NT2/D1 (cell line): Measurements from ENCODE around the gene EXT2.

Experiments
- DNase-seq: peaks from one replicate; pipeline ENCODE4 v3.0.0-alpha.2; 2011; ENCODE audit warnings: low read depth, low spot score
- H3K27me3 ChIP-seq: 2 replicates; pipeline ENCODE4 v1.6.0; 2011; ENCODE audit warnings: mild to moderate bottlenecking; ENCODE audit not compliant: insufficient read length, insufficient read depth
- H3K36me3 ChIP-seq: 2 replicates; pipeline ENCODE4 v1.6.1; 2011; ENCODE audit warnings: mild to moderate bottlenecking, low read length, mixed read lengths; ENCODE audit not compliant: insufficient read depth, insufficient read length
- H3K4me1 ChIP-seq: 2 replicates; pipeline ENCODE4 v1.5.1; 2011; ENCODE audit not compliant: insufficient read depth, insufficient read length
- H3K4me3 ChIP-seq: 2 replicates; pipeline ENCODE4 v1.5.1; 2011; ENCODE audit warnings: low read depth; ENCODE audit not compliant: insufficient read length
- H3K9ac ChIP-seq: 2 replicates; pipeline ENCODE4 v1.6.0; 2011; ENCODE audit warnings: low read depth; ENCODE audit not compliant: insufficient read length
- H3K9me3 ChIP-seq: 2 replicates; pipeline ENCODE4 v1.5.1; 2011; ENCODE audit warnings: mild to moderate bottlenecking, low read length; ENCODE audit not compliant: insufficient read depth
- SUZ12 ChIP-seq: IDR thresholded peaks from 2 replicates; pipeline ENCODE4 v1.6.1; 2011; ENCODE audit not compliant: insufficient read length, insufficient read depth; ENCODE audit errors: extremely low read depth
- YY1 ChIP-seq: IDR thresholded peaks from 2 replicates; pipeline ENCODE4 v1.6.1; 2011; ENCODE audit not compliant: insufficient read length, insufficient read depth
- ZNF274 ChIP-seq: IDR thresholded peaks from 2 replicates; pipeline ENCODE4 v1.6.1; 2011; ENCODE audit warnings: mild to moderate bottlenecking, low read depth, low read length

The EXT2 gene

DNA sequence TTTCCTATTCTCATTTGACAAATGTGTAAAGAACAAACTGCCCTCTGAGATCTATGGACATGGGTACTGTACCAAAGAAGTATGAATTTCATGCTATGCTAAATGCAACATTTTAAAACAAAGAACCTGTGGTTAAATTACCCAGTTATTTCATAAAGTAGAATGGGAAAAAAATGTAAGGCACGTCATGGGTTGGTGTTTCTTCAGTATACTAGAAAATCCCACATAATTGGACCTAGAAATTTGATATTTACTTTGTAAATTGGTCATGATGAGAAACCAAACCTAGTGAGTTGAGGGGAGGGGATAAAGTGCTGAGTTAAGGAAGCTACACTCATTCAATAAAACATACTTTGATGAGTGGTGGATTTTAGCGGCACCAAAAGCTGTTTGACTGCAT lies 110.4 kb downstream of the EXT2 start:
- DNase-seq, result no peak
- no peak for TF ChIP-seq ZNF274
- no peak for TF ChIP-seq SUZ12
- TF ChIP-seq YY1, result no peak
- Histone ChIP-seq H3K9me3 (no peaks in the 10 kb centered on the region), H3K4me3 (no peak overlapping the region), H3K4me1 (no peaks in the 10 kb centered on the region), H3K27me3 (no peaks in the 10 kb centered on the region), H3K9ac (no peak overlapping the region), H3K36me3 (peaks cover 3% of the 10 kb centered on the region)

DNA sequence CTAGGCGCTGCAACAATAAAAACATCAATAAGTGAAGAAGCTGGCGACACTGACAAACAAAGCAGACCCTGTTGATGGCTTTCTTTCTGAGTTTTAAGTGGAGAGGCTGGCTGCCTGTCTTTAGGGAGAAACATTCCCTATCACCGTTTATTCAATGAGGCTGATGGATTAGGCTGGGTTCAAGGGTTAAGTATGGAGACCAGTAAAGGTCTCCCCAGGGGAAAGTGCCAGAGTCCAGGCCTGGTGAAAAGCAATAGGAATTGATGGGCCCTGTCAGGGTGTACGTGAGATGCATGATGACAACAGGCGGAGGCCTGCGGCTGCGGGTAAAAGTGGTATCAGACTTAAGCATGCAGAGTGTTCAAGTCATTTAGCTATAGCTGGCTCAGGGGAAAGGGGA lies 111.8 kb downstream of the EXT2 start:
- Histone ChIP-seq H3K4me3 (no peak overlapping the region), H3K9ac (no peak overlapping the region), H3K4me1 (no peaks in the 10 kb centered on the region), H3K27me3 (no peaks in the 10 kb centered on the region), H3K9me3 (peaks cover 12% of the 10 kb centered on the region), H3K36me3 (peaks cover 3% of the 10 kb centered on the region)
- DNase-seq, result no peak
- TF ChIP-seq YY1 (no peak), SUZ12 (no peak), ZNF274 (no peak)

DNA sequence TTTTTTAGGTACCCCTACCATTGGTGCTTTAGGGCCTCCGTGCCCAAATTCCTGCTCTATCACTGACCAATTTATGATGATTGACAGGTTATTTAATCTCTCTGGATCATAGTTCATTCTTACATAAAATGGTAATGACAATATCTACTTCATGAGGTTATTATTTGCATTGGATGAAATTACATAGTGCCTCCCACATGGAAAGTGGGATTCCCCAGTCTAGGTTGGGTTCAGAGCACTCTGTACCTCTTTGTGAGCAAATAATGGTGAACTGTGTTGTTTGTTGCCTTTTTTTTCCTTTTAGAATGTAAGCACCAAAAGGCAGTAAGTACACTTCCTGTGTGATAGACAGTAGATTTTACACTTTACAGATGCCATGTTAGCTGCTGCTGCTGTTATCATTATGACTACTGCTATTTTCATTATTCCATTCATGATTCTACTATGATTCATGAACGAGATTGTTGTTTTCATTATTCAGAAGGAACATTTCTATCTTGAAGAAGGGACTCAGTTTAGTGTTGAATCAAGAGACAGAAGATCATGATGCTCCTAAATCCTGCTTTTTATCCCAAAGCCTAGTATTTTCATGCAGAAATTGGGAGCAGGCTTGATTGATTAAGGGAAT lies 113.6 kb downstream of the EXT2 start:
- no peak for DNase-seq

DNA sequence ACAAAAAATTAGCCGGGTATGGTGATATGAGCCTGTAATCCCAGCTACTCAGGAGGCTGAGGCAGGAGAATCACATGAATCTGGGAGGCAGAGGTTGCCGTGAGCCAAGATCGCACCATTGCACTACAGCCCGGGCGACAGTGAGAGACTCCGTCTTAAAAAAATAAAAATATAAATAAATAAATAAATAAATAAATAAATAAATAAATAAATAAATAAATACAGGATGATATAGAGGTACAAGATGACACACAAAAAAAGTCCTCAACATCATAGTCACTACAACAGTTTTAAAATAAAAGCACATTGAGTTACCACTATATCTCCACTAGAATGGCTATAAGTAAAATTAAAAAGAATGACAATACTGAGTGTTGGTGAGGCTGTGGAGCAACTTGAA lies 116.7 kb downstream of the EXT2 start:
- Histone ChIP-seq H3K4me1 (no peaks in the 10 kb centered on the region), H3K36me3 (peaks cover under 1% of the 10 kb centered on the region), H3K27me3 (no peaks in the 10 kb centered on the region), H3K9ac (no peak overlapping the region), H3K4me3 (no peak overlapping the region), H3K9me3 (peaks cover 18% of the 10 kb centered on the region)
- no peak for DNase-seq
- TF ChIP-seq SUZ12, result no peak
- no peak for TF ChIP-seq YY1
- TF ChIP-seq ZNF274, result no peak

More for the DNA sequence above, 113.6 kb downstream of the EXT2 start:
- H3K4me1 ChIP-seq, result no peaks in the 10 kb centered on the region
- H3K36me3 ChIP-seq, result peaks cover 3% of the 10 kb centered on the region
- H3K9ac ChIP-seq, result no peak overlapping the region
- peaks cover 18% of the 10 kb centered on the region for H3K9me3 ChIP-seq
- no peak for TF ChIP-seq SUZ12
- TF ChIP-seq YY1, result no peak
- TF ChIP-seq ZNF274, result no peak
- H3K27me3 ChIP-seq, result no peaks in the 10 kb centered on the region
- H3K4me3 ChIP-seq, result no peak overlapping the region

DNA sequence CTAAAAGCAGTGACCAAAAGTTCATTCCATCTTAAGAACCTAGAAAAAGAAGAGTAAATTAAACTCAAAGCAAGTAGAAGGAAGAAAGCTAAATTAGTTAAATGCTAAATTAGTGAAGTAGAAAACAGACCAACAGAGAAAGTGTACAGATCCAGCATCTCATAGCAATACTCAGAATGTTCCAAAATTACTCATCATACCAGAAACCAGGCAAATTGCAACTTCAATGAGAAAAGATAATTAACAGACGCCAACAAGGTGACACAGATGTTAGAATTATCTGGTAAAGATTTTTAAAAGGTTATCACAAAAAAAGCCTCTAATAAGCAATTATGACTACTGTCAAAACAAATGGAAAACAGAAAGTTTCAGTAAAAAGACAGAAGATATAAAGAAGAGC lies 117.7 kb downstream of the EXT2 start:
- Histone ChIP-seq H3K4me3 (no peak overlapping the region), H3K36me3 (no peaks in the 10 kb centered on the region), H3K9me3 (peaks cover 18% of the 10 kb centered on the region), H3K9ac (no peak overlapping the region), H3K27me3 (no peaks in the 10 kb centered on the region), H3K4me1 (no peaks in the 10 kb centered on the region)
- TF ChIP-seq SUZ12 (no peak), ZNF274 (no peak), YY1 (no peak)
- no peak for DNase-seq

DNA sequence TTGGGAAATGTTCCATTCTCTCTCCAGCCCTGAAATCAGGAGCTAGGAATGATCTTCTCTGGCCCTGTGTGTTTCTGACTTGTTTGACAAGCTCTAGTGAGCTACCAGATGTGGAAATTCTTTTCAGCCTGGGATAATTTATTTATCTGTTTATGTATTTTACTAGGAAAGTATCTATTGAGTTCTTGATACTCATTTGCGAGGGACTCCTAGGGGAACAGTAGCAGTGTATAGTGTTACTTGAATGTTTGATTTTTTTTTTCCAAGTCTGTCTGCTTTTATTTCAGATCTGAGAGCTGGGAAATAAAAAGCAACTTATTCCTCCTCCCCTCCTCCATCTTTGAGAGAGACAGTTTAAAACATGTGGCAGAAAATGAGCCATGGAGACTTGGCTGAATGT lies 122.0 kb downstream of the EXT2 start:
- Histone ChIP-seq H3K4me1 (no peaks in the 10 kb centered on the region), H3K9me3 (peaks cover 5% of the 10 kb centered on the region), H3K9ac (no peak overlapping the region), H3K36me3 (no peaks in the 10 kb centered on the region), H3K27me3 (no peaks in the 10 kb centered on the region), H3K4me3 (no peak overlapping the region)
- TF ChIP-seq SUZ12 (no peak), ZNF274 (no peak), YY1 (no peak)
- no peak for DNase-seq

DNA sequence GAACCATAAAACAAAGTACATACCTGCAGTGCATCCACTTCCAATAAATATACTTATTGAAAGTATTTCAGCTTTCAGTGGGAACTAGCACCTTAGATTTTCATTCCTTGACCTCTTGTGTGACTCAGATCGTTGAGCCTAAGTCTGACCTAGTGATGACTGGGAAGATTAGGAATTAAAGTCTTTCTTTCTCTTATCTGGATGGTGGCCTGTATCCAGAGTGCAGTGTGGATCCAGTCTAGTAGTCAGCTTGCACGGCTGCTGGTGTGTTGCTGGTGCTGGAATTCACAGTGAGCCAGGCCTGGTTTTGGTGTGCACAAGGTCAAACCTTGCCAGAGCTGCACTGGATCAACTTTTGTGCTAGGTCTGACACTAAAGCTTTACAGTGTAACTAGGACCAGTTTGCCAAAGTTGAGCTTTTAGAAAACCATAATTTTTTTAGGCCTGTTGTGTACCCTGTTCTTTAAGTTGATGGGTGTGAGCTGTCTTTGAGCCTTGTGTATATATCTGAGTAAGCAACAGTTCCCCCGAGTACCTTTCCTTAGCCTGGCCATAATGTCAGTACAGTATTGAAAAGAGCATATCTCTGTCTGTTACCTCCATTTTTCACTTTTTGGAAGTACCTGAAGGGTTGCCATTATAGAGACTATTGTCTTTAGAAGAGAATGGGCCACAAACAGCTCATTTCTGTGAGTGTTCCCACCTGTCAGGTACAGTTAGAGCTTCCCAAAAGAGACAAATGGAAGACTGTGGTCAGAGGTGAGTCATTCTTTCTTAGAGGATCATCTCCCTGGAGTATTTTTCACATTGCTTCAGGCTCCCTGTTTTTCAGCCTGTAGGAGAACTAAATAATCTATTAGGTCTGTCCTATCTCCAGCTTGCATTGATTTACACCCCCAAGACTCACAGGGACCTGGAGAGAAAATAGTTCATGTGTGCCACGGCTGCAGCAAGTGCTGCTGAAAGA lies 124.6 kb downstream of the EXT2 start:
- Histone ChIP-seq H3K4me3 (no peak overlapping the region), H3K36me3 (no peaks in the 10 kb centered on the region), H3K4me1 (no peaks in the 10 kb centered on the region), H3K9ac (no peak overlapping the region), H3K9me3 (no peaks in the 10 kb centered on the region), H3K27me3 (no peaks in the 10 kb centered on the region)
- no peak for DNase-seq
- TF ChIP-seq SUZ12, result no peak
- TF ChIP-seq ZNF274, result no peak
- no peak for TF ChIP-seq YY1

DNA sequence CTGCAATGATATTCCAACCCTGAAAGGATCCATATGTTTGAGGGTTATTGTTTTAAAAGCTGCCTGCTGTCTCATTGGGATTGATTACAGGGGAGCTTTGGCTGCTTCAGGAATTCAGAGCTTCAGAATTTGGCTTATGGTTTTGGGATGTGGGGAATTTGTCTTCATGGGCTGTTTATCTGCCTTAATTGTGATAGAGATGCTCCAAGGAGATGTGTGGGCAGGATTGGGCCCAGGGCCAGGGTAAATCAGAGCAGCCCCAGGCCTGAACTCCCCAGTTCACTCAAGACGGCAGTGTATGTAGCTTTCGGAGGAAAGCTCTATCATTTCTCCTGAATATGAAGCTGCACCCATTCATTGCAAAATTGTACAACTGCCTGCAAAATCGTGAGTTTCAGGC lies 126.0 kb downstream of the EXT2 start:
- no peak overlapping the region for H3K9ac ChIP-seq
- no peak for TF ChIP-seq SUZ12
- TF ChIP-seq YY1, result no peak

More for the DNA sequence above, 126.0 kb downstream of the EXT2 start:
- Histone ChIP-seq H3K27me3 (no peaks in the 10 kb centered on the region), H3K4me3 (no peak overlapping the region), H3K36me3 (no peaks in the 10 kb centered on the region), H3K9me3 (no peaks in the 10 kb centered on the region), H3K4me1 (no peaks in the 10 kb centered on the region)
- DNase-seq, result no peak
